Gastrocnemius medialis (tissue), 4 donors: ENCODE results near the gene LRMDA.

Source experiments
- POLR2A ChIP-seq, 2 donors: fragments of 450-650 bp; IDR thresholded peaks; one replicate each; pipeline ENCODE4 v1.6.1; 2017; ENCODE audit warnings: antibody characterized with exemption in 2 of 2, mild to moderate bottlenecking in 2 of 2, moderate library complexity in 2 of 2
- TF ChIP-seq, protein P1 (sequence below), 5 experiments: fragments of 450-650 bp in 3 of 5; fragments of 200-600 bp in 2 of 5; sonication (generic) in 2 of 5; IDR thresholded peaks in 4 of 5; conservative IDR thresholded peaks in 1 of 5; 1 replicate in 4 of 5; 2 replicates in 1 of 5; pipeline ENCODE4 v1.5.1; 2016 to 2019; ENCODE audit warnings: antibody characterized with exemption in 5 of 5, mild to moderate bottlenecking in 3 of 5, moderate library complexity in 3 of 5

DNA sequence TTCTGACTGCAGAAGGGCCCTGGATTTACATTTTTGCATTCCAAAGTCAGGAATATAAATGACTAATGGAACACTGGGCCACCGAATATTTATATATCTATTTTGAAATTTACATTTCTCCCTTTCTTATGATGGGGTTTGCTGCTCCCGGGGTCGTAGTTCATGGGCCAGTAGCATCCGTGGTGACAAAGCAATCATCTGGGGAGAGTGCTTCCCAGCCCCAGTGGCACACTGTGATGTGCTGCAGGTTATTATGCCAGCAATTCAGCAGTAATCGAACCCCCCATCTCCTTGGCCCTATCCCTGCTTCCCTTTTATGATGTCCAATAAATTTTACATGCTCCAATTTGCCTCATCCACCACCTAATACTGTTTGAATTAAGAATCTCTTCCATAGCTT, 837.5 kb downstream of the LRMDA start:
- TF ChIP-seq POLR2A (IDR thresholded peaks at IDR 0.05): no peak
- TF ChIP-seq, protein P1, sequence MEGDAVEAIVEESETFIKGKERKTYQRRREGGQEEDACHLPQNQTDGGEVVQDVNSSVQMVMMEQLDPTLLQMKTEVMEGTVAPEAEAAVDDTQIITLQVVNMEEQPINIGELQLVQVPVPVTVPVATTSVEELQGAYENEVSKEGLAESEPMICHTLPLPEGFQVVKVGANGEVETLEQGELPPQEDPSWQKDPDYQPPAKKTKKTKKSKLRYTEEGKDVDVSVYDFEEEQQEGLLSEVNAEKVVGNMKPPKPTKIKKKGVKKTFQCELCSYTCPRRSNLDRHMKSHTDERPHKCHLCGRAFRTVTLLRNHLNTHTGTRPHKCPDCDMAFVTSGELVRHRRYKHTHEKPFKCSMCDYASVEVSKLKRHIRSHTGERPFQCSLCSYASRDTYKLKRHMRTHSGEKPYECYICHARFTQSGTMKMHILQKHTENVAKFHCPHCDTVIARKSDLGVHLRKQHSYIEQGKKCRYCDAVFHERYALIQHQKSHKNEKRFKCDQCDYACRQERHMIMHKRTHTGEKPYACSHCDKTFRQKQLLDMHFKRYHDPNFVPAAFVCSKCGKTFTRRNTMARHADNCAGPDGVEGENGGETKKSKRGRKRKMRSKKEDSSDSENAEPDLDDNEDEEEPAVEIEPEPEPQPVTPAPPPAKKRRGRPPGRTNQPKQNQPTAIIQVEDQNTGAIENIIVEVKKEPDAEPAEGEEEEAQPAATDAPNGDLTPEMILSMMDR (IDR thresholded peaks at IDR 0.05 in 4 of 5, conservative IDR thresholded peaks at IDR 0.05 in 1 of 5): no peak
